IPS DF 4.7 (cell line): ENCODE measurements around the gene DSCAML1.

ENCODE experiments used
- DNase-seq: peaks from one replicate; pipeline ENCODE4 v3.0.0-alpha.2; 2013; ENCODE audit warnings: low spot score; ENCODE audit errors: extremely low read depth

DSCAML1 gene

GRCh38 chr11:117476531-117477142, 320.4 kb downstream of the DSCAML1 start:
- no peak for DNase-seq

- no peak for DNase-seq
Observed at GRCh38 chr11:117475716-117476530, 321.1 kb downstream of the DSCAML1 start.

GRCh38 chr11:117473481-117474091, 323.4 kb downstream of the DSCAML1 start:
- no peak for DNase-seq

DNA sequence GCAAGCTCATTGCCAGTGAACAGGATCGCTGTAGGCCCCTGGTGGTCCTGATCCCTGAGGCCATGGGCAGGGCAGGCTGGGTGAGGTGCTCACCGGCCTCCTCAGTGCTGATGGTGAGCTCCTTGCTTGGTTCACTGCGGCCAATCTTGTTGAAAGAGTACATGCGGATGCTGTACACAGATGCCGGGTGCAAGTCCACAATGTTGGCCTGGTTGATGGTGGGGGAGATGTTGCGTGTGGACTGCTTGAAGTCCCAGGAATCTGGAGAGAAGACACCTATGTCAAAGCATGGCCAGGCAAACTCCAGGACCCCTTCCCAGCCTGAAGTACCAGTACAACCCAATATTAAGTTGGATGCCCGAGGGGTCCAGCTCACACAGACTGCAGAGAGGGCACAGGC, 325.2 kb downstream of the DSCAML1 start:
- no peak for DNase-seq

- DNase-seq = no peak
Observed at GRCh38 chr11:117470576-117470975, 326.4 kb downstream of the DSCAML1 start.

DNA sequence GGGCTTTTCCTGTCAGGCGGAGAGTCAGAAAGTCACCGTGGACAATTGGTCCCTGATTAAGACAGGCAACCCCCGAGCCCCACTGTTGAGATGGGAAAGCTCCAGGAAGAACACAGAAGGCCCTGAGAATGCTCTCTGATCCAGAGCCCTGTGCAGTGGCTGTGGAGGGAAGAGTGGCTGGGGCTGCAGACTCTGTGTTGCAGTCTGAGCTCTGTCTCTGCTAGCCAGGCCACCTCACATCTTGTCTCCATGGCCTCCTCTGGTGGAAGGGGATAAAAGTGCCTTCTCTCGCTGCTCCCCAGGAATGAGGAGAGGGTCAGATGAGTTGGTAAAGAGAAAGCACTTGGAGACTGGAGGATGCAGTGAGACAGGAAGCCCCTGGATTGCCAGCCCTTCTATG, 328.1 kb downstream of the DSCAML1 start:
- DNase-seq = no peak

DNA sequence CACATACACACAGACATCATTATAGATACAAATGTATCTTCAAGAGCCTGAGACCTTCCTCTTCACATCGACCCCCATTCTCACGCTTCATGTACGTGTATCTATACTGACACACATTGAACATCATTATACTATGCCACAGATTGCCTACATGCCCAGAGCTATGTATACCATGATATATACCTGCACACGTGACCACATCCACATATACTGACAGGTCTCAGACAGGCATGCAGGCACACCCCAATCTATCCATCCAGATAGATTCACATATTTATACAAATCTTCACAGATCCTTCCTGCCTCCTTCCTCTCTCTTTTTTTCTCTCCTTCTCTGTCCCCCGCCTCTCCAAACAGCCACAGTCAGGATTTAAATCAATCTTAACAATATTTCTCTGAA, 329.2 kb downstream of the DSCAML1 start:
- no peak for DNase-seq

DNA sequence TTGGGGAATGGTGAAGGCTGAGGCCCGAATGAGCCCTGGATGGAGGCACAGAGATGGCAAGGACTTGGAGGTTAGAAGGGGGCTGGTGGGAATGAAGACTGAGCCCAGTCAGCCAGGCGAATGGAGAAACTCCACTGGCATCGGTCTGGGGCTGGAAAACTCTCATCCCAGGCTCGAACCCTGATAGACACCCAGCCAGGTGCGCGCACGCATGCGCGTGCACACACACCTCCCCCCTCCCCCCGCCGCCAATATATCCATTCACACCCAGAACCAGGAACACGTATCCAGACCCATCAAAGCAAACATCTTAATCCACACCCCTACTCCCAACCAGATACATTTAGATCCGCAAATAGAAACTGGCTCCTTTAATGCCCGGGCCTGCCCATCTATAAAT, 330.1 kb downstream of the DSCAML1 start:
- no peak for DNase-seq

DNA sequence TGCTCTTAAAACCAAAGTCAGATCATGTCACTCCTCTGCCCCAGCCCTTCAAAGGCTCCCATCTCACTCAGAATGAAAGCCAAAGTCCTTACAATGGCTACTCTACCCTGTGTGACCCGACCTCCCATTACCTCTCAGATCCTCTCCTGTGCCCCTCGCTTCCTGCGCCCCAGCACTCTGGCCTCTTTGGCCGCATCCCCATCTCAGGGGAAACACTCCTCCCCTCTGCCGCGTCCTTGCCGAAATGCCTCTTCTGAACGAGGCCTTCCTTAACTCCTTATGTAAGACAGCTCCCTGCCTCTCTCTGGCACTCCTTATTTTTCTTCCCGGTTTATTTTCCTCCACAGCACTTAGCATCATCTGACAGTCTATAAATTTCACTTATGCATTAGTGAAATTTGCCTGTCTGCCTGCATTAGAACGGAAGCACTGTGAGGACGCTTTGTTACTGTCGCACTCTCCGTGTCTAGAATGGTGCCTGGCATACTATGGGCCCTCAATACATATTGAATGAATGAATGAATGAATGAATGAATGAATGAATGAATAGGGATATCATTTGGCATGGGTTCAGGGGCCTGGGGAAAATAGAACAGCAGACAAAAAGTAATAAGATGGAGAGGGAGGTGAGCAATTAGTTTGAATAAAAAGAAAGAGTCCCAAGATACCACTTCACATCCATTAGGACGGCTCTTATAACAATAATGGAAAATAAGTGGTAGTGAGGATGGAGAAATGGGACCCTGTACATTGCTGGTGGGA, 331.6 kb downstream of the DSCAML1 start:
- no peak for DNase-seq

DNA sequence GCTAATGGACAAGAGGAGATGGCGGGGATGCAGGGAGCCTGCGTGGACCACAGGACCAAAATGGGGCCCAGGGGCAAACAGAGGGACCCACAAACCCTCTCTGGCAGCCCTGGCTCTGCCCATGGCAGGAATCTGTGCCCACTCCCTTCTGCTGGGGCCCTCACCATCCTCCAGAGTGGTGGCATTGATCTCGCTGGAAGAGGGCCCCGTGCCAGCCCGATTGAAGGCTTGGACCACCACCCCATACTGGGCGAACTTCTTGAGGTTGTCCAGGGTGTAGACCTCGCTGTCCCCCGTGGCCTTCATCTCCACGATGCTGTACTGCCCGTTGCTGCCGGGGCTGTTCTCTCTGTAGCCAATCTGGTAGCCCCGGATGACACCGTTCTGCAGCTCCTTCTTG, 332.2 kb downstream of the DSCAML1 start:
- DNase-seq = no peak

- no peak for DNase-seq
Observed at GRCh38 chr11:117462864-117463247, 334.2 kb downstream of the DSCAML1 start.

DNA sequence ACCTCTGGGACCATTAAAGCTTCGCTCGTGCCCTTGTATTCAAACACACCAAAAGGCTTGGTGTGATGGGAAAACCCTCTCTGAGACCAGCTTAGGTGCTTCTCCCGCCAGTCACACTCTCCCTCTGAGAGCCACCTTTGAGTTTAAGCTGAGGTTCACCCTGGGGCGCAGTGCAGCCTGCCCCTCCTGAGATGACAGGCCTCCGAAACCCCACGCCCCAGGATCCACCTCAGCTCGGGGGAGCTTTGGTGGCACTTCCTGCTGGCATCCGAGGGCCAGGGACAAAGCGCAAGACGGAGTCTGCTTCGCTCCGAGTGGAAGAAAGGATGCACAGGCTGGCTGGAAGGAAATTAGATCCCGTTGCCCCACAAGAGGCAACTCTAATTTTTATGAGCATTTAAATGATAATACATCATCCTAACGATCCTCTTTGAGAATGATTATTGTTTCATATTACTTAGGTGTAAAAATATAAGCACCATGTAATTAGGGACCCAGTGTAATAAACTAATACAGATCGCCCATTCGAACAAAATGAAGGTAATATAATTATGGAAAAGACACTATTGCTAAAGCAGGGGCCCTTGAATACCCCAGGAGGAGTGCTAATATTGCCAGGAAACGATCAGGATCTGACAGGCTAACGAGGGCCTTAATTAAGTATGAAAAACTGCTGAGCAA, 334.7 kb downstream of the DSCAML1 start:
- DNase-seq = no peak

GRCh38 chr11:117461396-117462182, 335.4 kb downstream of the DSCAML1 start:
- DNase-seq = no peak

- DNase-seq = no peak
Observed at GRCh38 chr11:117459979-117460300, 337.1 kb downstream of the DSCAML1 start.

DNA sequence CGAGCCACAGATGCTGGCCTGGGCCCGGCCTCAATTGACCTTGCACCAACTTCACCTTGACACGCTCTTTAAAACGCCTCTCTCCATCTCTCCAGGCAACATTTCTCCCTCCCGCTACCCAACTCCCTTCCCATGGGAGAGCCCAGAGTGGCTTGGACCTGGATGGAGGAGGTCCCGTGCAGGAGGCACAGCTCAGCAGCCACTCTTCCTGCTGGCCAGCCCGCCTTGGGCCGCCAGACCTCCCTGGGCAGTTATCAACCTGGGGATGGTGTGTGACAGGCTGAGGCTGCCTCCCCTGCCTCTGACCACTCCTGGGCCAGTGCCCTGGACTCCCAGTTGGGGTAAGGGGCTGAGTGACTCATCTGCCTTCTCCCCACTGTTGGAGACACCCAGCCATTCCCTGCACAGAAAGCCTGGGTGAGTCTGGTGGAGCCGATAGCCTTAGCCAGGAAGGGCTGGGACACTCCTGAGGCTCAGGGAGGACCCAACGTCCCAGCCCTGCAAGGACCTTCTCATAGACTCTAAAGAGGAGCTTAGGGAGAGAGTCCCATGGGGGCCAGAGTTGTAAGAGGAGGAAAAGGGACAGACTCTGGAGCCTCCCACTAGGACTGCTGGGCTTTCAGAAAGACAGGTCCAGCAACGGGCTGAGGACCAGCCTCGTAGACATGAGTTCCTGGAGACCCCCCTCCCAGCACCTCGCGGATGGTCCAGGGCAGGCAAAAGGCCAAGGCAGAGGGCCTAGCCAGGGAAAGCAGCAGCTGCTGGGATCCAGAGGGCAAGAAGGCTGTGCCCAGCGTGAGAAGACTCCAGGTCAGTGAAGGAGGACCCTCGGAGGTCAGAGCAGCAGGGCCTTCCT, 337.7 kb downstream of the DSCAML1 start:
- no peak for DNase-seq

DNA sequence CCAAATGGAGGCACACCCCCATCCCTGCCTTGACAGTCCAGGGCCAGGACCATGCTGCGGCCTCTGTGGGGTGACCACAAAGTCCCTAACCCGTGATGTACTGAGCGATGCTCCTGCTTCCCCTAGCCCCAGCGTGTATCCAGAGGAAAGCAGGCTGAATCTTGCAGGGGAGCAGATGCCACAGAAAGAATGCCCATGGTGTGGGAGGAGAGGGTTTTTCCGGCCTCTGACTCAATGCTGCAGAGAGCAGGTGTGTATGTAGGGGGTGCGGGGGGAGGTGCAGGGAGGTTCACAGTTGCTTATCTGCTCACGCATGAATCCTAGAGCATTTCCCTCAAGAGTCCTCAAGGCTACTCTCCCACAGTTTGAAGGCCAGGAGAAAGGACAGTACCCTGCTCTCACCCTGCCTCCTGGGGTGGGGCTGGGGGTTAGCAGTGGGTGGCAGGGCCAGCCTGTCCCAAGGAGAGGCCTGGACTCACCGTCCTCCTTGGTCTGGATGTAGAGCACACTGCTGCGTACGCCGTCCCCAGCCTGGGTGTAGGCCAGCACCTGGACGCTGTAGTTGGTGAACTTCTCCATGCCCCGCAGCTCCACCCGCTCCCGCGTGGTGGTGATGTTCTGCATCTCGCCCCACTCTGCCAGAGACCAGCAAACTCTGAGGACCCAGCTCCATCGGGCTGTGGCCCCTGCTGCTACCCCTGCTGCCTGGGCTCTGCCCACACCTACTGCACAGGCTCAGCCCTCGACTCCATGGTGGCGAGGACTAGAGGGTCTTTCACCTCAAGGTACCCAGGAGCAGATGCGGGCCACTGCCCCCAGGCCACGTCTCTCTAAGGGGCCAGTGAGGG, 338.5 kb downstream of the DSCAML1 start:
- DNase-seq = no peak

GRCh38 chr11:117457835-117458234, 339.2 kb downstream of the DSCAML1 start:
- DNase-seq = no peak

GRCh38 chr11:117457031-117457785, 339.8 kb downstream of the DSCAML1 start:
- DNase-seq = no peak
